ENCODE results near the gene KRT82.

DNA sequence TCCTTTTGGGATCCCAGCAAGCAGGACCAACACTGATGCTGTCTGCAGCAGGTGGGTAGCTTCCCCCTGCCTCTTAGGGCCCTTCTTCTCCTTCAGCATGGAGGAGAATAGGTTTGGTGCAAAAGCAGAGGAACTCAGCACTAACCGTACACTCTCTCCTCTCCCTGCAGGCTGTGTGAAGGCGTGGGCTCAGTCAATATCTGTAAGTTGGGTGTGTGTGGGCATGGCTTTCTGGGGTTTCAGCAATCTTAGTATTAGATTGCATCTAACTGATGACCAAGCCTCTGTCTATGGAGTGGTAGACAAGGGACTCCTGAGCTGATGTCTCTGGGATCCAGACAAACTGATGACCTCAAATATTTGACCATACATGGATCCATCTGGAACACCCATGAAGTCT, 53.2 kb downstream of the KRT82 start:
- TF ChIP-seq, protein P1, sequence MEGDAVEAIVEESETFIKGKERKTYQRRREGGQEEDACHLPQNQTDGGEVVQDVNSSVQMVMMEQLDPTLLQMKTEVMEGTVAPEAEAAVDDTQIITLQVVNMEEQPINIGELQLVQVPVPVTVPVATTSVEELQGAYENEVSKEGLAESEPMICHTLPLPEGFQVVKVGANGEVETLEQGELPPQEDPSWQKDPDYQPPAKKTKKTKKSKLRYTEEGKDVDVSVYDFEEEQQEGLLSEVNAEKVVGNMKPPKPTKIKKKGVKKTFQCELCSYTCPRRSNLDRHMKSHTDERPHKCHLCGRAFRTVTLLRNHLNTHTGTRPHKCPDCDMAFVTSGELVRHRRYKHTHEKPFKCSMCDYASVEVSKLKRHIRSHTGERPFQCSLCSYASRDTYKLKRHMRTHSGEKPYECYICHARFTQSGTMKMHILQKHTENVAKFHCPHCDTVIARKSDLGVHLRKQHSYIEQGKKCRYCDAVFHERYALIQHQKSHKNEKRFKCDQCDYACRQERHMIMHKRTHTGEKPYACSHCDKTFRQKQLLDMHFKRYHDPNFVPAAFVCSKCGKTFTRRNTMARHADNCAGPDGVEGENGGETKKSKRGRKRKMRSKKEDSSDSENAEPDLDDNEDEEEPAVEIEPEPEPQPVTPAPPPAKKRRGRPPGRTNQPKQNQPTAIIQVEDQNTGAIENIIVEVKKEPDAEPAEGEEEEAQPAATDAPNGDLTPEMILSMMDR (IDR thresholded peaks at IDR 0.05), result no peak
- TF ChIP-seq, protein P2, sequence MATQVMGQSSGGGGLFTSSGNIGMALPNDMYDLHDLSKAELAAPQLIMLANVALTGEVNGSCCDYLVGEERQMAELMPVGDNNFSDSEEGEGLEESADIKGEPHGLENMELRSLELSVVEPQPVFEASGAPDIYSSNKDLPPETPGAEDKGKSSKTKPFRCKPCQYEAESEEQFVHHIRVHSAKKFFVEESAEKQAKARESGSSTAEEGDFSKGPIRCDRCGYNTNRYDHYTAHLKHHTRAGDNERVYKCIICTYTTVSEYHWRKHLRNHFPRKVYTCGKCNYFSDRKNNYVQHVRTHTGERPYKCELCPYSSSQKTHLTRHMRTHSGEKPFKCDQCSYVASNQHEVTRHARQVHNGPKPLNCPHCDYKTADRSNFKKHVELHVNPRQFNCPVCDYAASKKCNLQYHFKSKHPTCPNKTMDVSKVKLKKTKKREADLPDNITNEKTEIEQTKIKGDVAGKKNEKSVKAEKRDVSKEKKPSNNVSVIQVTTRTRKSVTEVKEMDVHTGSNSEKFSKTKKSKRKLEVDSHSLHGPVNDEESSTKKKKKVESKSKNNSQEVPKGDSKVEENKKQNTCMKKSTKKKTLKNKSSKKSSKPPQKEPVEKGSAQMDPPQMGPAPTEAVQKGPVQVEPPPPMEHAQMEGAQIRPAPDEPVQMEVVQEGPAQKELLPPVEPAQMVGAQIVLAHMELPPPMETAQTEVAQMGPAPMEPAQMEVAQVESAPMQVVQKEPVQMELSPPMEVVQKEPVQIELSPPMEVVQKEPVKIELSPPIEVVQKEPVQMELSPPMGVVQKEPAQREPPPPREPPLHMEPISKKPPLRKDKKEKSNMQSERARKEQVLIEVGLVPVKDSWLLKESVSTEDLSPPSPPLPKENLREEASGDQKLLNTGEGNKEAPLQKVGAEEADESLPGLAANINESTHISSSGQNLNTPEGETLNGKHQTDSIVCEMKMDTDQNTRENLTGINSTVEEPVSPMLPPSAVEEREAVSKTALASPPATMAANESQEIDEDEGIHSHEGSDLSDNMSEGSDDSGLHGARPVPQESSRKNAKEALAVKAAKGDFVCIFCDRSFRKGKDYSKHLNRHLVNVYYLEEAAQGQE (IDR thresholded peaks at IDR 0.05), result no peak
